Measurements from ENCODE around the gene TDP1.

TDP1 gene

DNA sequence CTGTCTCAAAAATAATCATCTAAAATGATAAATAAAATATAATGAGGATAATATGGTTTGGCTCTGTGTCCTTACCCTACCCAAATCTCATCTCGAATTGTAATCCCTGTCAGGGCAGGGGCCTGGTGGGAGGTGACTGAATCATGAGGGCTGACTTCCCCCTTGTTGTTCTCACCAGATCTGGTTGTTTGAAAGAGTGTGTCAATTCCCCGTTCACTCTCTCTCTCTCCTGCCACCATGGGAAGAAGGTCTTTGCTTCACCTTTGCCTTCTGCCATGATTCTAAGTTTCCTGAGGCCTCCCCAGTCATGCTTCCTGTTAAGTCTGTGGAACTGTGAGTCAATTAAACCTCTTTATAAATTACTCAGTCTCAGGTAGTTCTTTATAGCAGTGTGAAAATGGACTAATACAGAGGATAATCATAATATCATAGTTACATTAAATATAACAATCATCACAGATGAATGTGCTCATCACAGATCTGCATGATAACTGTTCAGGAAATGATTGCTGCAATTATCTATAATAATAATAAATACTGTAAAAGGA lies 13.8 kb upstream of the TDP1 start:
- DNase-seq (ENCODE audit: low spot score), result no peak

DNA sequence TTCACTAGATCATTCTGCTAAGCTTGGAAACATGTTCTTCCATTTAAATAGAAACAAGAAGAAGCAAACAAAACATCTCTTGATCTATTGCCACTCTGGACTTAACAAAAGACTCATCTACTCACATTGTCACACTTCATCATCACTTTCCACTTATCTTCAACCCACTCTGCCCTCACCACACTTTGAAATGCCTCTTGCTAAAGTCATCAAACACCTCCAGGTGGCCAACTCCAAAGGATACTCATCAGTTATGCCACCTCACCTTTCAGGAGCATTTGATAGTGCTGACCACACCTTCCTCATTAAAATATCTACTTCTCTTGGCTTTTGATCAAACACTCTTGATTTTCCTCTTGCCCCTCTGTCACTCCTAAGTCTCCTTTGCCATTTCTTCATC lies 8.4 kb upstream of the TDP1 start:
- DNase-seq (ENCODE audit: low spot score), result no peak

DNA sequence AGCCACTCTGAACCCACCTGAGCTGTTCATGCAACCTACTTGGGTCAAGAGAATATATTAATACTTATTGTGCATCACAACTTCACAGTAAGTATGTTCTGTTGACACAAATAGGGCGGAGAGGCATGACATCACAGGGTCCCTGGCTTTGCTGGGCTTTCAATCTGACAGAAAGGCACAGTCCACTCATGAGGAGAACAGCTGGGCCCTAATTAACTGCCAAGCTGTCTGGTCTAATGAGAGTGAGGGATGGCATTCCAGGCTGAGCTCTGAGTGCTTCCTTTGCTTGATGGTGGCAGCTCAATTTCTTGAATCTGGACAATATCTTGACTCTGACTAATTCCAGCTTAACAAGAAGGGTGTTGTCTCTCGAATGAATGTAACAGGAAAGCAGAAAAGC lies 3.2 kb upstream of the TDP1 start:
- no peak for DNase-seq (ENCODE audit: low spot score)

DNA sequence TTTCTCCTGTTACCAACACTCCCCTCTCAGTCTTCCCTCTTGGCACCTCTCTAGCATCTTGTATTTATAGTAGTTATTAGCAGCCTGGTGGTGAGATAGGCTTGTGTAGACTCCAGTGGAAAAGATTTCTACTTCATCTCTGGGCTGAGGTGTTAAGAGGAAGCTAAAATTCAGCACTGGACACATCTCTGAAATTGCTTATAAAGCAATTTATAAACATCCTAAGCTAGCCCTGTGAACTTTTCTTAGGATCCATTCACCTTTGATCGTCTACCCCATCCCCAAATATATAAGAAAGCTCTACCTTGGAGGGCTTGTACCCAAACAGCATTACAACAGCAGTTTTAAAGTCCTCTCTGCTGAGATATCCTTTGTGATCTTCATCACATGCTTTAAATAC lies 2.1 kb upstream of the TDP1 start:
- DNase-seq (ENCODE audit: low spot score), result no peak

DNA sequence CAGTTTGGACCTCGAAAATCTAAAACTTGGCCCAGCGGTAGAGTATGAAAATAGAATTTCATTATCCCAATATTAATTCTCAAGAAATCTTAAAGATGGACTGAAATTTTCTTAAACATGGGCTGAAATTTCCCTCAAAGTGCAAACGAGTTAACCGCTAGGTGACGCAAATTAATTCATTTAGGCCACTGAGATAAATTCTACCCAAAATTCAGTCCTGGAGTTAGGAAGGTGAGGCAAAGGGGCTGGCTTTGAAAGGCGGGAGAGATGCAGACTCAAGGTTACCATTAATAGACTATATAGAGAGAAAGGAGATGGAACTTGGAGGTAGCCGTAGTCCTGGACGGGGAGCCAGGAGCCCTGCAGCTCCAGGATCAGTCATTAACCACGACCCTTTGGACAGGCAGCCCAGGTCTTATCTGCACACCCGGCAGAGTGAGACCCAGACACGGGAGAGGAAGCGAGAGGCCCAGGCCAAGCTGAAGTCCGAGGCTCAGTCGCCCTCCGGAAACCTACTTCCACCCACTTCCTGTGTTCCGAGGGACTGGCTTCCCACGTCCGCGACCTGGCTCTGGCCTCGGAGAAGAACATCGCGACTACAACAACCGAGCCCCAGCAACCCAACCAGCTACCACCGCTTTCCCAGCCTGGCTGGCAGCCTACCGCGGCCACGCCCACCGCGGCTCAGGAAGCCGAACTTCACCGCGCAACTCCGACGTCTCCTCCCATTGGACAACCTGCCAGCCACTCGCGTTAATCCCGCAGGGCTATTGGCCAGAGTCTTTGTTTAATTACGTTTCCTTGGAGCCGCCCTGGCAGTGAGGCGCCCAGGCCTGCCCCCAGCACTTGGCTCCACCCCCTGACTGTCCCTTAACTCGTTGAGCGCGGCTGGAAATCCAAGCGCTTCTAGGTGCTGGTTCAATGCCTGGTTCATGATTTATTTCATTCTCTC lies 1.4 kb upstream of the TDP1 start, which contains the start of gene EFCAB11:
EFCAB11 (minus strand) TSS at position 661 of the 952 bp plus-strand sequence; CDS start at position 591, 70 bp downstream.
- DNase-seq (ENCODE audit: low spot score), result peak; percentile 98

DNA sequence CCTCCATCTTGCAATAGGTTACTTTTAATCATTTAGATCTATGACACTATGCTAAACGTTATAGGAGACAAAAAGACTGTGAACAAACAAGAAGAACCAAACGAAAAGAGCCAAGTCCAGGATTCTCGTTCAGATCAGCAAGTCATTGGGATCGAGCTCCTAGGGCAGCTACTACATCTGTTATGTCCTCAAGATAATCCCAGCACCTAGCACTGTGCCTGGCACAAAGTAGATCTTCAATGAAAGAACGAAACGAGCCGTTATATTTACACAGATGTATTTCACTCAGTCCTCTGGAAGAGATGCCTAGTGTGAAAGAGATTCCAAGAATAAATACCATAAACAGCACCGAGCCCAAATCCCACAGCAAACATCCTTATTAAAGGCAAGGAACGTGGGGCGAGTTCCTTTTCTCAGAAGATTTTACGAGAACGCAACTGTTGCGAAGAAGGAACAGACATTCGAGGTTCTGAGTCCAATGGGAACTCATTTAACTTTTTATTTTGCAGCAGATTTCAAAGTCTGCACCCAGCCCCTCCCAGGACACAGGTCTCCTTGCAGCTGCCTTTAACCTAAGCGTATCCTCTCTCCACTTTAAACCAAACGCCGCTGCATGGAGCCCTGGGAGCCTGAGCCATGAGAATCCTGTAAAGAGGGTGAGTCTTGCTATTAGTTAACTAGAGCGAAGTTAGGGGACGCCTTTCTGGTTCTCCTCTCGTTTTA lies 544 bp upstream of the TDP1 start:
- DNase-seq (ENCODE audit: low spot score), result no peak

DNA sequence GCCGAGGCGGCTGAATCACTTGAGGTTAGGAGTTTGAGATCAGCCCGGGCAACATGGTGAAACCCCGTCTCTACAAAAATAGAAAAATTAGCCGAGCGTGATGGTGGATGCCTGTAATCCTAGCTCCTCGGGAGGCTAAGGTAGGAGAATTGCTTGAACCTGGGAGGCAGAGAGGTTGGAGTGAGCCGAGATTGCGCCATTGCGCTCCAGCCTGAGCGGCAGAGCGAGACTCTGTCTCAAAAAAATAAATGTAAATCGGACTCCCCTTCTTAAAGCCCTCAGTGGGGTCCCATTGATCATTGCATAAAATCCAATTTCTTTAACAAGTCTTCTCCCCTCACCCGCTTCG lies 908 bp downstream of the TDP1 start:
- DNase-seq (ENCODE audit: low spot score), result no peak

DNA sequence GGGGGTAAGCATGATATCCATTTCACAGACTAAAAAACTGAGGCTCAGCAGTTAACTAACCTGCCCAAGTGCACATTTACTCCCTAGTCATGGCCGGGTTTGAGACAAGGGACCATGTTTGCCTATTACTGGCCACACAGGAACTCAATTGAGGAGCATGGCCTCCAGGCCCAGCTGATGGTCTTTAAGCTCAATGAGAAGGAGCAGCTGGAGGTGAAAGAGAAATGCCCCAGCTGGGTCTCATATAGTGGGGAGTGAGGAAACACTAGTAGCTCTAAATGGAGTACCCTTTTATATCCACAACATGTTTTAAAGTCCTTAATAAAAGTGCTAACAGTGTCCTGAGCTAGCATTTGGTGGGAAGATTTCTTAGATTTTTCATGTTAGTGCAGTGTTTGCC lies 1.6 kb downstream of the TDP1 start:
- no peak for DNase-seq (ENCODE audit: low spot score)

DNA sequence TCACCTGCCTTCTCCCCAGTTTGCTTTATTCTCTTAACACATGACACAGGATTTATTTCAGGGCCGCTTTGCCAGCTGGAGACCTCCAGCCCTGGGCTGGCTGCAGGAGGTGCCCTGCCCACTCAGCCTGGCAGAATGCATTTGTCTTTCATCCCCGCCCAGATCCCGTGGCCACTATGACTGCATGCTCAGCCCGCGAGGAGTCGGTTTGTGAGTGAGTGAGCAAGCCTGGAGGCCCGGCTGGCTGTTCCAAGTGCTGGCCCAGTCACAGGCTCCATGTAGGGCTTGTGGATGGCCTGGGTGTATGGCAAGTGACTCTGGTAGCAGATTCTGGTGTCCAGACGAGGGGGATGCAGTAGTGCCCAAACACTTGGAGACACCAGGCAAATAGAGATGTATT lies 2.1 kb downstream of the TDP1 start:
- no peak for DNase-seq (ENCODE audit: low spot score)

DNA sequence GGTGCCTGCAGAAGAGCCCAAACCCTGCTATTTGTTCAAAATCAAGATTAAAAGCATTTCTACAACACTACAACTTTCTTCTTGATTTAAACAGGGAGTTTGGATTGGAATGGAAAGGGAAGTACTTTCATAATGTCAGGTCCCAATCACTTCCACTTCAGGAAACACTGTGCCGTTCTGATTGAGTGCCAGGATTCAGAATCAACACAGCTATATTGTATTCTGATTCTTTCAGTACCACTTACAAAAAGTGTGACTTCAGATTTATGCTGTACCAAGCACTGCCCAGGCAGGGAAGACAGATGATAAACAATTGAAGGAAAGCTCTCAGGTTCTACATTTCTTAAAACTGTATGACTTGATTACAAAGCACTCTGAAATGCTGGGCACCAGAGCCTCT lies 3.2 kb downstream of the TDP1 start:
- DNase-seq (ENCODE audit: low spot score), result no peak

DNA sequence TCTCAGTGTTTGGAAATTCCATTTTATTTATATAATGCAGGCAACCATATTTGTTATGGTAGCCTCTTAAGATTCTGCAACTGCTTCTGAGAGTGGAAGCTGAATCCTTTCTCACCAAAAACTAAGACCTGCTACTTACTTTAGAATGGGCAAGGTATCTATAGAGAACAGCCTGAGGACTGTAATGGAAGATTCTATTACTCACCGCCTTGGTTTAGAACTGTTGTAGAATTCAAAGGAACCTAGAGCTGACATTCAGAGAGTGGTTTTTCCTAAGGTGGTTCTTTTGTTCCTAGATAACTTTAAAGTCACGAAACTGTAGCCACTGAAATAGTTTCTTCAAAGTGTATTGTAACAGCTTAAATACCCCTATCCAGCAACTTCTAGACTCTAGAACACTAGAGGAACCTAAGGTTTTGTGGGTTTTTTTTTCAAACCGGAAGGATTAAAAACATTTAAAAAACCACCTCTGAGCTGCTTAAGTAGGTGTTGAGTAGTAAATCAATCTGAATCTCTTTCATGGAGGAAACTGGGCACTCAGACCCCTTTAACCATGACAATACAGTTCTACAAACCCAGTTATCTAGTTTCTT lies 4.2 kb downstream of the TDP1 start:
- DNase-seq (ENCODE audit: low spot score), result no peak

DNA sequence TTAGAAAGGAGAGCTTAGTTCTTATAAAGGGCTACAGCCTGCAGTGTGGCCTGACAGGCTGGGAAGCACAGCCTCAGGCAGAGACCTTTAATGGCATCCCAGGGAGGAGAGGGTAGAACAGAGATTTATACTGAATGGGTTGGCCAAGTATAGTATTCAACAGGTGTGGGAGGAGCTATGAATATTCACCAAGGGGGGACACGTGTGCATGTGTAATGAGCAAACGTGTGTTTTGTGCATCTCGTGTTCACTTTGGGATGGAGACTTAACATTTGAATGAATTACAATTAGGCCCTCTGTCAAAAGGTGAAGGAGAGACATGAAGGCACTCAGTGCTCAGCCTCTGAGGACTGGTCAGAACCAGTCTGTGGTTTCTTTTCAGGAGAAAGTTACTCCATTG lies 5.2 kb downstream of the TDP1 start:
- DNase-seq (ENCODE audit: low spot score), result no peak

DNA sequence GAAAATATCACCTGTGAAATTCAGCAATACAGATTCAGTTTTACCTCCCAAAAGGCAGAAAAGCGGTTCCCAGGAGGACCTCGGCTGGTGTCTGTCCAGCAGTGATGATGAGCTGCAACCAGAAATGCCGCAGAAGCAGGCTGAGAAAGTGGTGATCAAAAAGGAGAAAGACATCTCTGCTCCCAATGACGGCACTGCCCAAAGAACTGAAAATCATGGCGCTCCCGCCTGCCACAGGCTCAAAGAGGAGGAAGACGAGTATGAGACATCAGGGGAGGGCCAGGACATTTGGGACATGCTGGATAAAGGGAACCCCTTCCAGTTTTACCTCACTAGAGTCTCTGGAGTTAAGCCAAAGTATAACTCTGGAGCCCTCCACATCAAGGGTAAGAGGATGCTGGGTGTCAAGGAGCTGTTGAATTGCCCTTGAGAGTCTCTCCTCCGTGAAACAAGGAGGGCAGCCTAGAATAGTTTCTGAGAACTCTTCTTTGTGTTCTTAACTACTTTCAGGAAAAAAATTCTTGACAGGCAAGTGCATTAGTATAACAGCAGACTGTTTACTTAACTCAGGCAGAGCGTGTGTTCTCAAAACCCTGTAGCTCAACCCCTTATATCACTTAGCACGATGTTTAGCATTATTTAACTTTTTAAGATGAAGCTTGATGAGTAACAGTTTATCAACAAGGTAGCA lies 7.7 kb downstream of the TDP1 start:
- no peak for DNase-seq (ENCODE audit: low spot score)

DNA sequence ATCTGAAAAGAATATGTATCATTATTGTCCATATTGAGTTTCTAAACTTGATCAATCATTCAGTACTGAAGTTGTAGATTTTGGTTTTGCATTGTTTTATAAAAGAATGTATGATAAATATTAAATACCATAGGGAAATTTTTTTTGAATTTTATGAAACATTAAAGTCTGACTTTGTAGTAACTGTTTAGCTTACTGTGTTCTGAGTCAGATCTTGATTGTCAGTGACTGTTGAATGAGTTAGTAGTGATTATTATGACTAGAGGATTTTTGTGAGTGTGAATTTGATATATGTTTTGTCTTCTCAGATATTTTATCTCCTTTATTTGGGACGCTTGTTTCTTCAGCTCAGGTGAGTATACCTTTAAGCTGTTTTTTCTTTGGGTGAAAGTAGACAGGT lies 10.1 kb downstream of the TDP1 start:
- no peak for DNase-seq (ENCODE audit: low spot score)

DNA sequence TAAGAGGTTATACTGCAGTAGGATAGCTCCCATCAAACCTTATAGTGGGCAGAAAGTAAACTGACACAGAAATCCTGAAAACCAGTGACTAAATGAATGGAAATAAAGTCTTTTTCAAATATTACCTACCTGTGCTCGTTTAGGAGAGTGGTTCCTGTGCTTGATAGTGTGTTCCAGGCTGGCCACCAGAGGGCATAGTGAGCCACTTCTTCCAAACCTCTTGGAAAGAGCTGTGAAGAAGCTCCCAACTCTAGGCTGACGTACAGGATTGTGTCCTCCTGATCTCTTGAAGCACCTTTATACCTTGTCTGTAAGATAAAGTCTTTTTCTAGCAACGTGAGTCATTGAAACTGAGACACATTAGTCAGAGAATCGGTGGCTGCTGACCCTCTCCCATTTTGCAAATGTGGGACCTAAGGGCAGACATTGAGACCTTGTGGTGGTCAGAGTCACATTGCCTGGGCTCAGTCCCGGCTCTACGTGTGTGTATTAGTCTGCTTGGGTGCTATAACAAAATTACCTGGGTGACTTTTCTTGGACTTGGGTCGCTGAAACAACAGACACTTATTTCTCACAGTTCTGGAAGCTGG lies 17.6 kb downstream of the TDP1 start:
- DNase-seq (ENCODE audit: low spot score), result peak; percentile 56

DNA sequence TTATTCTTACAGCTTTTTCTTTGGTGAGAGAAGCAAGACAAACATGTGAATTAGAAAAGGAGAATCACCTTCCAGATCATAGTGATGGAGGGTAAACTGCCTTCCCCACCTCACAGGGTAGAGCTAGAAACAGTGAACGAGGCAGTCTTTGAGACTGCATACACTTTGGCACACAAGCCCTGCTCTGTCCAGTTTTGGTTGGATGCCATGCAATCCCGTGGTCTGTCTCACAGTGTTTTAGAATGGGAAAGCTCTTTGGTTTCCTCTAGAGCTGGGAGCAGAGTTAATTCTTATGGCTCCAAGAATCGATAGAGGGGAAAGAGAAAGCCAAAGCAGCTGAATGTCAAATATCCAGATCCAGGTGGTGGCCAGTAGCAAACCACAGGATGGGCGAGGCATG lies 21.9 kb downstream of the TDP1 start:
- DNase-seq (ENCODE audit: low spot score), result no peak

DNA sequence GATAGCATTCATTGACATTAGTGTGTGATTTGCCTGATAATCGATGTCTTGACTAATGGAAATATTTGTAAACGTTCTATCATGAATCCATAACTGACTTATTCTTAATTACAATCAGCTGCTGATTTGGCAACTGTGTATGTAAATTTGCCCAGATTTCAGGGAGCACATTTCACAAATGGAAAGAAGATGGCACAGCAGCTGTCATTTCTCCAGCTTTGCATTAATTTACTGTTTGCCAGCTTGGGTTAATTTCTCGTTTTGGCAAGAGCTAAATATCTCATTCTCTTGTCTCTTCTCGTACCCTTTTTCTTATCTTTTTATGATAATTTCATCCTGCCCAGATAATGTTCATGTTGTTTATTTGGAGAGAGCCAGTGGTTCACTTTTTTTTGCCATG lies 22.9 kb downstream of the TDP1 start:
- DNase-seq (ENCODE audit: low spot score), result no peak

DNA sequence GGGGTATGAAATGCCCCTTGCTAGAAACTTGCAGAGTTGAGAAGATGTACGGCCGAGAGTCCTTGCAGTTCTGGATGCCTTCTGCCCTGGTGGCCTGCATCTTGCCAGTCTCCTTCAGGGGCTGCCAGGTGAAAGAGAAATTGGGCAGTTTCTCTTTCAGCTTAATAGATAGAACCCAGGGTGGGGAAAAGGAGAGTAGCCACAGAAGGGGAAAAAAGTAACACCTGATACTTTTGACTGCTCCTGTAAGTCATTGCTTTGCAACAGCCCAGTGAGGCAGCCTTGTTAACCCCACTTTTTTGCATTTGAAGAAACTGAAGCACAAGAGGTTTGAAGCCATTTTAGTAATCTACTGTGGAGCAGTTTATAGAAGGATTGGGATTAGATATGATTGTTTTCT lies 27.6 kb downstream of the TDP1 start:
- no peak for DNase-seq (ENCODE audit: low spot score)

DNA sequence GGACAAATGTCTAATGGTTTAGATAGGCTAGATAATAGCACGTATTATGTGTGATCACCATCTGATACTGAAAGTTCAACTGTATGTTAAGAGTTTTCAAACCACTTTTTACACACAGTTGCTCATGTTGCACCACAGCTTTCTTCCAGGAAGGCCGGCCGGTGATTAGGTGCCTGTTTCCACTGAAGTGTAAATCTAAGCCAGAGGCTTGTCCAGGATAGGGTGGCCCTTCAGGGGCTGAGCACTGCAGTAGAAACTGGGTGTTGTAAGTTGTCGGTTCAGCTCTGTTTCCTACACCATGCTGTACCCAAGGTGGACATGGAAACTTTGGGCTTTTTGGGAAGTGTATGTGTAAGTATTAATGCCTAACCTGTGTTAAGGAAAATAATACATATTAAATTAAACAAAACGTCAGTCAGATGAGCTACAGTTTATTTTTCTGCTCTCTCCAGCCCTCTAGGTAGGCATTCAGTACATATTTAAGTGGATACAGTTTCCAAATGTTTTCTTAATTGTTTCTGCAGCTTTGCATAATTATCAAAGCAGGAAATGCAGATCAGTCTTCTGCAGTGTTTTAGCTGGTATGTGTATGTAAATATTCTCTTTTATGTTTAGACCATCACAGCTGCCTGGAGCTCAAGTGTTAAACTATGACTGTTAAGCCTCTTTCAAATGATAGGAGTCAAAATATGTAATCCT lies 30.9 kb downstream of the TDP1 start:
- no peak for DNase-seq (ENCODE audit: low spot score)

DNA sequence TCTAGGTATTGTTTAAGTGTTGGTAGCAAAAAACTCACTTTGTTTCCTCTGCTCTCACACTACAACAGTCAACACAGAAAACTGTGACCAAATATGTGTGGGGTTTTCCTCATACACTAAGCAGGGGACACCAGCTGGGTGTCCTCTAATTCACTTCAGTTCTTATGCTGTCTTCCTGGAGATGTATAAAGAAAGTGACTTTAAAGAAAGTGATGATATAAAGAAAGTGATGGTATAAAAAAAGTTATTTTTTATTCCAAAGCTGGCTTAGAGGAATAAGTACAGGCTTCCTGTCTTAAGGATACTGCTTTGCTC lies 31.4 kb downstream of the TDP1 start:
- no peak for DNase-seq (ENCODE audit: low spot score)

DNA sequence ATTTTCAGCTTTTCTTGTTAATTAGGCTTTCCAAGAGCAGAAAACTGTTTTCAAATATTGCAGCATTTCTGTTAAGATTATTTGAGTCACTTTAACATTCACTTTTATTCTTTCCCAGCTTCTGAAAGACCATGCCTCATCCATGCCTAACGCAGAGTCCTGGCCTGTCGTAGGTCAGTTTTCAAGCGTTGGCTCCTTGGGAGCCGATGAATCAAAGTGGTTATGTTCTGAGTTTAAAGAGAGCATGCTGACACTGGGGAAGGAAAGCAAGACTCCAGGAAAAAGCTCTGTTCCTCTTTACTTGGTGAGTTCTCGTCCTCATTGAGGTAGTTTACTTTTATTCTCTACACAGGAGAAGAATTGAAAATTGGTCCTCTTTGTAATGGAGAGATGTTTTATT lies 33.1 kb downstream of the TDP1 start:
- DNase-seq (ENCODE audit: low spot score), result no peak
